Brain microvascular endothelial cell (primary cell): ENCODE data around the gene MXRA8.

Source experiments
- DNase-seq: peaks from one replicate; pipeline ENCODE4 v3.0.0-alpha.2; 2020
- H3K27ac ChIP-seq: fragments of 250-450 bp; sonication (Bioruptor Pico); 2 replicates; pipeline ENCODE4 v1.5.1; 2020; ENCODE audit warnings: mild to moderate bottlenecking, moderate library complexity
- H3K27me3 ChIP-seq: fragments of 250-450 bp; sonication (Bioruptor Pico); replicated peaks from 2 replicates; pipeline ENCODE4 v1.5.1; 2020; ENCODE audit warnings: mild to moderate bottlenecking
- H3K36me3 ChIP-seq: fragments of 250-450 bp; sonication (Bioruptor Pico); replicated peaks from 2 replicates; pipeline ENCODE4 v1.5.1; 2020; ENCODE audit warnings: mild to moderate bottlenecking
- H3K4me3 ChIP-seq: 2 replicates; pipeline ENCODE4 v1.5.1; 2011; ENCODE audit warnings: low read depth, mild to moderate bottlenecking, control low read depth, low read length, moderate library complexity
- CTCF ChIP-seq: IDR thresholded peaks from 2 replicates; pipeline ENCODE4 v1.5.1; 2011; ENCODE audit warnings: low read depth, mild to moderate bottlenecking, moderate library complexity, low read length, control low read depth, inconsistent platforms; ENCODE audit errors: missing control alignments
- in situ Hi-C: cut with HindIII; loops from 2 replicates; pipeline ENCODE4 v1.10.0; 2017; ENCODE audit warnings: low sequenced_read_pairs, low pct_ligation_motif_present

Gene MXRA8

GRCh38 chr1:1312450-1313314 is 45.7 kb downstream of the MXRA8 start:
- TF ChIP-seq CTCF, result no peak
- DNase-seq, result no peak
- Histone ChIP-seq H3K36me3 (peaks cover 52% of the 10 kb centered on the region), H3K27me3 (no peaks in the 10 kb centered on the region), H3K4me3 (no peak overlapping the region), H3K27ac (no peak overlapping the region)
- in situ Hi-C loops, result no loop called here

GRCh38 chr1:1311107-1312104 is 46.9 kb downstream of the MXRA8 start:
- in situ Hi-C loops, result no loop called here
- Histone ChIP-seq H3K4me3 (no peak overlapping the region), H3K27ac (no peak overlapping the region), H3K36me3 (peaks cover 52% of the 10 kb centered on the region), H3K27me3 (no peaks in the 10 kb centered on the region)
- DNase-seq, result no peak
- no peak for TF ChIP-seq CTCF

DNA sequence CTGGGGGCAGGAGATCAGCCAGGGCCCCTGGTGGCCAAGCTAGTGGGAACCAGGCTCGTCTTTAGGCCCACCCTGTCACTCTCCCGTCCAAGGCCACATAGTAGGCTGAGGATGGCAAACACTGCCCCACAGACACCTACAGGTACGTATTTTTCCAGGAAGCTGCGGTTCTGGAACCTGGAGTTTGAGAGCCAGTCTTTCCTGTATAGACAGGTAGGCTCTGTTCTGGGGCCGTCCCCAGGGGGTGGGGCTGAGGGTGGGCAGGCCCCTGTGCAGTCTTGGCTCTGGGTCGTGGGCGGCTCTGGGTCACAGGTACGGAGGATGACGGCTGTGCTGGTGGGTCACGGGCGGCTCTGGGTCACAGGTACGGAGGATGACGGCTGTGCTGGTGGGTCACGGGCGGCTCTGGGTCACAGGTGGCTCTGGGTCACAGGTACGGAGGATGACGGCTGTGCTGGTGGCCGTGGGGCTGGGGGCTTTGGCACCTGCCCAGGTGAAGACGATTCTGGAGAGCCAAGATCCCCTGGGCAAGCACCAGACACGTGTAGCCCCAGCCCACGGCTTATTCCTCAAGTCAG is 47.8 kb downstream of the MXRA8 start:
- peak; percentile 1 for TF ChIP-seq CTCF
- Histone ChIP-seq H3K4me3 (no peak overlapping the region), H3K36me3 (peaks cover 52% of the 10 kb centered on the region), H3K27ac (no peak overlapping the region), H3K27me3 (no peaks in the 10 kb centered on the region)
- in situ Hi-C loops, result no loop called here
- no peak for DNase-seq

- Histone ChIP-seq H3K36me3 (peaks cover 51% of the 10 kb centered on the region), H3K27me3 (no peaks in the 10 kb centered on the region), H3K27ac (no peak overlapping the region), H3K4me3 (no peak overlapping the region)
- DNase-seq, result no peak
- in situ Hi-C loops, result no loop called here
- peak; percentile 5 for TF ChIP-seq CTCF
Observed at GRCh38 chr1:1310109-1310385, 48.3 kb downstream of the MXRA8 start.

GRCh38 chr1:1309251-1310108 is 48.9 kb downstream of the MXRA8 start:
- Histone ChIP-seq H3K36me3 (peaks cover 46% of the 10 kb centered on the region), H3K4me3 (peak overlapping the region; percentile 66), H3K27ac (no peak overlapping the region), H3K27me3 (no peaks in the 10 kb centered on the region)
- no peak for TF ChIP-seq CTCF
- no peak for DNase-seq
- in situ Hi-C loops, result no loop called here
